Stomach smooth muscle (tissue), 2 donors: ENCODE measurements around the gene ATP6V0E2.

ENCODE experiments used
- H3K27ac ChIP-seq: one replicate; pipeline ENCODE4 v1.7.0; 2013; ENCODE audit warnings: mild to moderate bottlenecking, low read length, inconsistent platforms
- H3K27me3 ChIP-seq, 2 donors: one replicate each; pipeline ENCODE4 v1.7.0; 2013; ENCODE audit warnings: low read length in 2 of 2; ENCODE audit not compliant: insufficient read depth in 2 of 2, control insufficient read depth in 1 of 2
- H3K36me3 ChIP-seq, 2 donors: one replicate each; pipeline ENCODE4 v1.7.0; 2013; ENCODE audit warnings: low read length in 2 of 2; ENCODE audit not compliant: control insufficient read depth in 2 of 2, insufficient read depth in 2 of 2
- H3K4me1 ChIP-seq: one replicate; pipeline ENCODE4 v1.7.0; 2013; ENCODE audit warnings: low read length; ENCODE audit not compliant: control insufficient read depth, insufficient read depth
- H3K4me3 ChIP-seq, 2 donors: one replicate each; pipeline ENCODE4 v1.7.0; 2013; ENCODE audit warnings: low read length in 2 of 2
- H3K9ac ChIP-seq, 2 donors: one replicate each; pipeline ENCODE4 v1.7.0; 2013; ENCODE audit warnings: low read length in 2 of 2, mild to moderate bottlenecking in 1 of 2
- H3K9me3 ChIP-seq, 2 donors: one replicate each; pipeline ENCODE4 v1.7.0; 2013; ENCODE audit warnings: low read length in 2 of 2; ENCODE audit not compliant: control insufficient read depth in 2 of 2
- donor health status: healthy.
- donor health status: Pancreatic carcinoma.

The ATP6V0E2 gene

GRCh38 chr7:149854611-149855360 is 19.0 kb upstream of the ATP6V0E2 start:
- Histone ChIP-seq H3K27me3 (no peaks in the 10 kb centered on the region), H3K4me3 (no peak overlapping the region), H3K9ac (peak overlapping the region in 1 of 2 donors; percentile 21), H3K9me3 (no peaks in the 10 kb centered on the region), H3K27ac (no peak overlapping the region), H3K4me1 (peaks cover 13% of the 10 kb centered on the region), H3K36me3 (peaks cover 8 to 28% of the 10 kb centered on the region in 2 donors)

DNA sequence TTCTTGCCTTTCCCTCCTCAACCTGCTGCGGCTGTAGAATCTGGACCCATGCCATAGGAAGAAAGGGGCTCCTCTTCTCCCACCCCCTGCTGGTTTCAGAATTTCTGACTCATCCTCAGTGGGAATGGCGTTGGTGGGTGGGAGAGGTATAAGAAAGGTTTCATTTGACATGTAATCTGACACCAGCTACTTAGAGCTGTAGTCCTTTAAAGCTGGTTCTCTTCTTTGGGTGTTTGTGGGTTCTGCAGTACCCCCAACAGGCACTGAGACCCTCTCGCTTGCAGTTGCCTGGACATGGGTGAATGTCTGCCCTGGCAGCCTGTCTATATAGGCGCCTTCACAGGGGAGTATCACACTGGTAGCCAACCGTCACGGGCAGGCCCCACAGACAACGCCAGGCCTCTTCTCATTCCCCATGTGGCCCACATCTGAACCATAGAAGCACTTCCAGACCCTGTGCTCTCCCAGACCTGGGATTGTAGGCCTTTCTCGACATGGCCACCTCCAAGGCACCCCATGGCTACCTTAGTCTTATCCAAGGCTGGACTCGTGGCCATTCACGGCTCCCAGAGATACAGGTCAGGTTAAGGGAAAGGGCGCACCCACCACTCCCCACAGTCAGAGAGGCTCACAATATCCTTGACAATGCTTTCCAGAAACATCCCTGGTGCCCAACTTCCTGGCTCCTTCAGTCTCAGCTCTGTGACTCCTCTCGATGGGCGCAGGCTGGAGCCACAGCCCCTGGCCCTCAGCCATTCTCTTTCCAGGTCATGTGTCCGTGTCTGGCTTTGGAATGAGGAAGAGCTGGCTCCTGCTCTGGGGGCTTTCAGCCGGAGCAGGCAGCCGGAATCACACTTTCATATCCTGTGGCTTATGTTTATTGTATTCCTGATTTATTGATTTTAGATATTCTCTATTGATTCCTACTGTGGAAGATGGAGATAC is 18.1 kb upstream of the ATP6V0E2 start:
- no peaks in the 10 kb centered on the region for H3K9me3 ChIP-seq
- H3K4me3 ChIP-seq: no peak overlapping the region
- H3K4me1 ChIP-seq: peaks cover 13% of the 10 kb centered on the region
- H3K27ac ChIP-seq: no peak overlapping the region
- H3K36me3 ChIP-seq: peaks cover 12 to 29% of the 10 kb centered on the region in 2 donors
- H3K9ac ChIP-seq: no peak overlapping the region
- no peaks in the 10 kb centered on the region for H3K27me3 ChIP-seq

GRCh38 chr7:149856583-149856982 is 17.2 kb upstream of the ATP6V0E2 start:
- H3K27me3 ChIP-seq: no peaks in the 10 kb centered on the region
- H3K4me3 ChIP-seq: no peak overlapping the region
- H3K9me3 ChIP-seq: no peaks in the 10 kb centered on the region
- H3K27ac ChIP-seq: no peak overlapping the region
- H3K9ac ChIP-seq: peak overlapping the region in 1 of 2 donors; percentile 5
- peaks cover 20 to 32% of the 10 kb centered on the region in 2 donors for H3K36me3 ChIP-seq
- H3K4me1 ChIP-seq: peaks cover 13% of the 10 kb centered on the region

GRCh38 chr7:149859369-149859768 is 14.4 kb upstream of the ATP6V0E2 start:
- H3K27ac ChIP-seq: no peak overlapping the region
- no peak overlapping the region for H3K4me3 ChIP-seq
- H3K27me3 ChIP-seq: no peaks in the 10 kb centered on the region
- H3K4me1 ChIP-seq: peaks cover 13% of the 10 kb centered on the region
- H3K36me3 ChIP-seq: peaks cover 38 to 46% of the 10 kb centered on the region in 2 donors
- H3K9me3 ChIP-seq: no peaks in the 10 kb centered on the region
- H3K9ac ChIP-seq: no peak overlapping the region

DNA sequence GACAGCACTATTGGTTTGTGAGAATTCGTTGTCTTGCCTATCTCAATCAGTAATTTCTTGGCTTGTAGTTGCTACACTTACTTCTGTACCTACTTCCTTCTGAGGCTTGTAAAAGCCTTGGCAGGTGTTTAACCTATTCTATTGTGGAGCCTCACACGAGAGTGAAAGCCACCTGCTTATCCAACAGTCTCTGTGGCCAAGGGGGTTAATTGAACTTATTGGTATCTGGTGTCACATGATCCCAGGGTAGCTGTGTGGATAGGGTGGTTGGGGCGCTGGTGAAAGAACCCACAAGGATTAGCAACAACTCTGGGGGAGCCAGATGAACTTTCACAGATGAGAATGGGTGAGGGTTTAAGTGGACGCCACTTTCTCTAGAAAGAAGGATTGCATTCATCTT is 13.9 kb upstream of the ATP6V0E2 start:
- H3K4me3 ChIP-seq: no peak overlapping the region
- H3K4me1 ChIP-seq: peaks cover 8% of the 10 kb centered on the region
- H3K9me3 ChIP-seq: no peaks in the 10 kb centered on the region
- no peak overlapping the region for H3K9ac ChIP-seq
- peaks cover 43 to 48% of the 10 kb centered on the region in 2 donors for H3K36me3 ChIP-seq
- H3K27ac ChIP-seq: no peak overlapping the region
- no peaks in the 10 kb centered on the region for H3K27me3 ChIP-seq

DNA sequence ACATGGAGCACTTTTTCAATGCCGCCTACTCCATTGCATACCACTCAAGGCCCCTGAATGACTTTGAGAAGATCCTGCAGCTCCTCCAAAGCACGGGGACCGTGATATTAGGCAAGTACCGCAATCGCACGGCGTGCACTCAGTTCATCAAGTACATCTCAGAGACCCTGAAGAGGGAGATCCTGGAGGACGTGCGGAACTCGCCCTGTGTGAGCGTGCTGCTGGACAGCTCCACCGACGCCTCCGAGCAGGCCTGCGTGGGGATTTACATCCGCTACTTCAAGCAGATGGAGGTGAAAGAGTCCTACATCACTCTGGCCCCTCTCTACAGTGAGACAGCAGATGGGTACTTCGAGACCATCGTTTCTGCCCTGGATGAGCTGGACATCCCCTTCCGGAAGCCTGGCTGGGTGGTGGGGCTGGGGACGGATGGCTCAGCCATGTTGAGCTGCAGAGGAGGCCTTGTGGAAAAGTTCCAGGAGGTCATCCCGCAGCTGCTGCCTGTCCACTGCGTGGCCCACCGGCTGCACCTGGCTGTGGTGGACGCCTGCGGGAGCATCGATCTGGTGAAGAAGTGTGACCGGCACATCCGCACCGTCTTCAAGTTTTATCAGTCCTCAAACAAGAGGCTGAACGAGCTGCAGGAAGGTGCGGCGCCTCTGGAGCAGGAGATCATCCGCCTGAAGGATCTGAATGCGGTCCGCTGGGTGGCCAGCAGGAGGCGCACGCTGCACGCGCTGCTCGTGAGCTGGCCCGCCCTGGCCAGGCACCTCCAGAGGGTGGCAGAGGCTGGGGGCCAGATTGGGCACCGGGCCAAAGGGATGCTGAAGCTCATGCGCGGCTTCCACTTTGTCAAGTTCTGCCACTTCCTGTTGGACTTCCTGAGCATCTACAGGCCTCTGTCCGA is 12.7 kb upstream of the ATP6V0E2 start:
- H3K4me1 ChIP-seq: peaks cover under 1% of the 10 kb centered on the region
- no peaks in the 10 kb centered on the region for H3K9me3 ChIP-seq
- H3K27ac ChIP-seq: no peak overlapping the region
- no peak overlapping the region for H3K9ac ChIP-seq
- H3K36me3 ChIP-seq: peaks cover 49 to 56% of the 10 kb centered on the region in 2 donors
- no peak overlapping the region for H3K4me3 ChIP-seq
- no peaks in the 10 kb centered on the region for H3K27me3 ChIP-seq

- Histone ChIP-seq H3K27ac (no peak overlapping the region), H3K4me1 (no peaks in the 10 kb centered on the region), H3K27me3 (no peaks in the 10 kb centered on the region), H3K4me3 (no peak overlapping the region), H3K9me3 (no peaks in the 10 kb centered on the region), H3K9ac (no peak overlapping the region), H3K36me3 (peaks cover 55 to 56% of the 10 kb centered on the region in 2 donors)
These were observed 12.1 kb upstream of the ATP6V0E2 start for GRCh38 chr7:149861728-149862045.

DNA sequence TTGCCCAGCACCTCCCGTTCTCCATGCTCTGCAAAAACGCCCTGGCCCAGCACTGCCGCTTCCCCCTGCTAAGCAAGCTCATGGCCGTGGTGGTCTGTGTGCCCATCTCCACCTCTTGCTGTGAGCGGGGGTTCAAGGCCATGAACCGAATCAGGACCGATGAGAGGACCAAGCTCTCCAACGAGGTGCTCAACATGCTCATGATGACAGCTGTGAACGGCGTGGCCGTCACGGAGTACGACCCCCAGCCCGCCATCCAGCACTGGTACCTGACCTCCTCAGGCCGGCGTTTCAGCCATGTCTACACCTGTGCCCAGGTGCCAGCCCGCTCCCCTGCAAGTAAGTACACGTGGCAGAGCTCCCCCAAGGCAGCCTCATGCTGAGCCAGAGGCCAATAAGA is 11.6 kb upstream of the ATP6V0E2 start:
- Histone ChIP-seq H3K36me3 (peaks cover 55 to 56% of the 10 kb centered on the region in 2 donors), H3K9ac (no peak overlapping the region), H3K27ac (no peak overlapping the region), H3K4me3 (no peak overlapping the region), H3K9me3 (no peaks in the 10 kb centered on the region), H3K4me1 (no peaks in the 10 kb centered on the region), H3K27me3 (no peaks in the 10 kb centered on the region)

- Histone ChIP-seq H3K4me1 (no peaks in the 10 kb centered on the region), H3K36me3 (peaks cover 55 to 56% of the 10 kb centered on the region in 2 donors), H3K27me3 (no peaks in the 10 kb centered on the region), H3K27ac (no peak overlapping the region), H3K4me3 (no peak overlapping the region), H3K9ac (no peak overlapping the region), H3K9me3 (no peaks in the 10 kb centered on the region)
These were observed 10.3 kb upstream of the ATP6V0E2 start for GRCh38 chr7:149863500-149863899.

DNA sequence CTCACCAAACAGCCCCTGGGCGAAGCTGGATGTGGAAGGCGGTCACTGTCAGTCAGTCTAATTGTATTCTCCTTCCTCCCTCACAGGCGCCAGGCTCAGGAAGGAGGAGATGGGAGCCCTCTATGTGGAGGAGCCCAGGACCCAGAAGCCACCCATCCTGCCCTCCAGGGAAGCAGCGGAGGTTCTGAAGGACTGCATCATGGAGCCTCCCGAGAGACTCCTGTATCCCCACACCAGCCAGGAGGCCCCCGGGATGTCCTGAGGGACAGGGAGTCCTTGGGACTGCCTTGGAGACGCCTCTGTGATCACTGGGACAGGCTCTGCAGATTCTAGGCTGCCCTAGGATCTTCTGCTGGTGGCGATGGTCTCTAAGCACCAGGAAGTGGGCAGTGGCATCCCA is 9.7 kb upstream of the ATP6V0E2 start:
- Histone ChIP-seq H3K4me1 (no peaks in the 10 kb centered on the region), H3K4me3 (no peak overlapping the region), H3K27me3 (no peaks in the 10 kb centered on the region), H3K36me3 (peaks cover 55 to 56% of the 10 kb centered on the region in 2 donors), H3K9ac (no peak overlapping the region), H3K27ac (no peak overlapping the region), H3K9me3 (no peaks in the 10 kb centered on the region)
